PC-9 (cell line): Measurements from ENCODE around the gene MCM6. TPM values are rescaled to one million over a fixed set of nuclear protein-coding genes. Genes with fewer than 3 reads are reported as not detected.

Experiments used
- BruUV-seq: library from RNA; stranded (reverse); fragments of 400-500 nt; replicated peaks from 2 replicates; lab custom pipeline; 2021; lab: Mats Ljungman, UMichigan
- CTCF ChIA-PET: fragments of 300-600 bp; sonication (Branson Sonifier 250); formaldehyde crosslinking; loops from one replicate; lab custom pipeline; 2022; ENCODE audit warnings: antibody characterized with exemption; lab: Charles Lee
- POLR2A ChIA-PET: fragments of 300-600 bp; sonication (Branson Sonifier 250); formaldehyde crosslinking; loops from one replicate; lab custom pipeline; 2022; ENCODE audit warnings: antibody characterized with exemption; ENCODE audit not compliant: unreplicated experiment; lab: Charles Lee
- DNase-seq, 2 experiments: peaks; one replicate each; pipeline versions ENCODE4 v3.0.0 to v3.0.0-alpha.2; 2015 to 2022; ENCODE audit warnings: mixed read lengths in 1 of 2
- H2AFZ ChIP-seq: fragments of 200-600 bp; sonication (generic); 2 replicates; pipeline ENCODE4 v1.8.1; 2017; ENCODE audit warnings: antibody characterized with exemption
- H3F3A ChIP-seq: fragments of 200-600 bp; sonication (generic); 2 replicates; pipeline ENCODE4 v1.8.1; 2017; ENCODE audit warnings: antibody characterized with exemption, mild to moderate bottlenecking, low read depth; ENCODE audit not compliant: insufficient read depth
- H3K27ac ChIP-seq: fragments of 200-600 bp; sonication (generic); 2 replicates; pipeline ENCODE4 v1.6.1; 2016; ENCODE audit warnings: mixed run types
- H3K27me3 ChIP-seq: fragments of 200-600 bp; sonication (generic); 2 replicates; pipeline ENCODE4 v1.6.1; 2016; ENCODE audit warnings: low read depth, mixed run types; ENCODE audit not compliant: insufficient read depth
- H3K36me3 ChIP-seq: fragments of 200-600 bp; sonication (generic); 2 replicates; pipeline ENCODE4 v1.6.1; 2016; ENCODE audit warnings: low read depth, mixed run types
- H3K4me1 ChIP-seq: fragments of 200-600 bp; sonication (generic); replicated peaks from 2 replicates; pipeline ENCODE4 v1.6.1; 2016; ENCODE audit warnings: mixed run types; ENCODE audit not compliant: insufficient read depth
- H3K4me2 ChIP-seq: fragments of 200-600 bp; sonication (generic); 2 replicates; pipeline ENCODE4 v1.6.1; 2017; ENCODE audit warnings: mixed run types
- H3K4me3 ChIP-seq: fragments of 200-600 bp; sonication (generic); 2 replicates; pipeline ENCODE4 v1.6.1; 2016; ENCODE audit warnings: mixed run types
- H3K79me2 ChIP-seq: fragments of 200-600 bp; sonication (generic); 2 replicates; pipeline ENCODE4 v1.6.1; 2017; ENCODE audit warnings: low read depth, mixed run types
- H3K9me2 ChIP-seq: fragments of 200-600 bp; sonication (generic); 2 replicates; pipeline ENCODE4 v1.8.1; 2017; ENCODE audit warnings: mild to moderate bottlenecking; ENCODE audit not compliant: insufficient read depth
- H3K9me3 ChIP-seq: fragments of 200-600 bp; sonication (generic); 2 replicates; pipeline ENCODE4 v1.8.1; 2016; ENCODE audit warnings: low read depth; ENCODE audit not compliant: insufficient read depth
- H4K20me1 ChIP-seq: fragments of 200-600 bp; sonication (generic); 2 replicates; pipeline ENCODE4 v1.8.1; 2017; ENCODE audit not compliant: insufficient read depth
- EZH2 ChIP-seq: fragments of 200-600 bp; sonication (generic); IDR thresholded peaks from 2 replicates; pipeline ENCODE4 v1.8.0; 2017; ENCODE audit warnings: antibody characterized with exemption, low read depth
- intact Hi-C: fragments of 100-400 bp; cut with micrococcal nuclease; formaldehyde crosslinking; loops from one replicate; pipeline ENCODE4 v1.10.0; 2022; ENCODE audit not compliant: unreplicated experiment
- total RNA-seq: library from RNA; stranded (reverse); gene quantifications from 2 replicates; pipeline ENCODE4 v1.2.3, GENCODE V29; 2021
- TF ChIP-seq, protein P1 (sequence below): fragments of 200-600 bp; sonication (generic); conservative IDR thresholded peaks from 2 replicates; pipeline ENCODE4 v1.6.1; 2017; ENCODE audit warnings: mixed run types, antibody characterized with exemption, mild to moderate bottlenecking, moderate library complexity

MCM6 gene
- total RNA-seq, 1 experiment from 2014 or later: 33.1 TPM

DNA sequence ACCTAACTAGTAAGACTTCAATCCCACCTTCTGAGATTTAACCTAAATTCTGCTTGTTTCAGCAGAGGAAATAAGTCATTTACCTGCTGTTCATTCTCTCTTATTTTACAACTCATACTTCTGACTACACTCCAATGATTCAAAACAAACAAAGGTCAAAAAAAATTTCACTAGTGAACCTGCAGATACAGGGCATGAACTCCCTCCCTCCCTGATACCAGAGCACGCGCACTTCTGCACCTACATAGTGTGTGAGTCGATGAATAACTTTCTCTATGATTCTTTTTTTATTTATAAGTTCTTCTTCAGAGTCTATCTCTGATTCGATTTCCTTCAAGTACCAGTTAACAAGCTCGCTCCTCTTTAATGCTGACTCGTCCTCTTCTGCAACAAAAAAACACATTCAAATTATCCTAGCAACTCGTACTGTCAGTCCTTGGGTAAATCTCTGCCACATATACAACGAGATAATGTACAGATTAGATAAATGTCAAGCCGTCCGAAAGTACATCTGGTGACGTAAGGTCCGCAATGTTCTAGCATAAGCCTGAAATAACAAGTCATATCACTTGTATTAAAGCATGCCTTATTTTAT lies 31.8 kb downstream of the MCM6 start:
- Histone ChIP-seq H3K4me3 (no peak overlapping the region), H3K36me3 (peaks cover 9% of the 10 kb centered on the region; the same call in 1 of the 2 replicates), H3K4me1 (no peaks in the 10 kb centered on the region), H3K4me2 (no peak overlapping the region), H2AFZ (no peak overlapping the region), H3F3A (peaks cover 3% of the 10 kb centered on the region), H3K79me2 (no peaks in the 10 kb centered on the region), H4K20me1 (no peaks in the 10 kb centered on the region; the same call in 1 of the 2 replicates), H3K9me2 (no peaks in the 10 kb centered on the region), H3K27ac (no peak overlapping the region), H3K9me3 (no peaks in the 10 kb centered on the region), H3K27me3 (no peaks in the 10 kb centered on the region)
- ChIA-PET POLR2A (no interaction called here), CTCF (no interaction called here)
- intact Hi-C loops: no loop called here
- no peak for DNase-seq
- no TSS peak for BruUV-seq
- TF ChIP-seq EZH2: no peak
- TF ChIP-seq, protein P1, sequence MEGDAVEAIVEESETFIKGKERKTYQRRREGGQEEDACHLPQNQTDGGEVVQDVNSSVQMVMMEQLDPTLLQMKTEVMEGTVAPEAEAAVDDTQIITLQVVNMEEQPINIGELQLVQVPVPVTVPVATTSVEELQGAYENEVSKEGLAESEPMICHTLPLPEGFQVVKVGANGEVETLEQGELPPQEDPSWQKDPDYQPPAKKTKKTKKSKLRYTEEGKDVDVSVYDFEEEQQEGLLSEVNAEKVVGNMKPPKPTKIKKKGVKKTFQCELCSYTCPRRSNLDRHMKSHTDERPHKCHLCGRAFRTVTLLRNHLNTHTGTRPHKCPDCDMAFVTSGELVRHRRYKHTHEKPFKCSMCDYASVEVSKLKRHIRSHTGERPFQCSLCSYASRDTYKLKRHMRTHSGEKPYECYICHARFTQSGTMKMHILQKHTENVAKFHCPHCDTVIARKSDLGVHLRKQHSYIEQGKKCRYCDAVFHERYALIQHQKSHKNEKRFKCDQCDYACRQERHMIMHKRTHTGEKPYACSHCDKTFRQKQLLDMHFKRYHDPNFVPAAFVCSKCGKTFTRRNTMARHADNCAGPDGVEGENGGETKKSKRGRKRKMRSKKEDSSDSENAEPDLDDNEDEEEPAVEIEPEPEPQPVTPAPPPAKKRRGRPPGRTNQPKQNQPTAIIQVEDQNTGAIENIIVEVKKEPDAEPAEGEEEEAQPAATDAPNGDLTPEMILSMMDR: no peak

DNA sequence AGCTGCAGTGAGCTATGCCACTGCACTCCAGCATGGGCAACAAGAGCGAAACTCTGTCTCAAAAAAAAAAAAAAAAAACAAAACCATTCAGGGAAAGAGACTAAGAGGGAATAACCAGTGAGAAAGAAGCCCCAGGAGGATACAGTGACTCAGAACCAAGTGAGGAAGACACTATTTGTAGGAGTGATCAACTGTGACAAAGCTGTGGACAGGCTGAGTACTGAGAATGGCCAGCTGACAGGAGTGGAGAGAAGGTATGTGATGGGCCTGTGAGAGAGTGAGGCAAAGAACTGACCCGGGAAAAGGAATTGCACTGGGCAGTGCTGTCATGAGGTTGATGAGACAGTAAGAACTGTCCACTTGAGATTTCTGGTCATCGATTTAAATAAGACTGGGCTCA lies 32.6 kb downstream of the MCM6 start:
- no peak overlapping the region for H3K4me2 ChIP-seq
- H3K4me1 ChIP-seq: no peaks in the 10 kb centered on the region
- no peak for DNase-seq
- intact Hi-C loops: no loop called here
- H3F3A ChIP-seq: peaks cover 3% of the 10 kb centered on the region
- TF ChIP-seq, protein P1: no peak
- TF ChIP-seq EZH2: no peak
- no peaks in the 10 kb centered on the region for H3K9me2 ChIP-seq
- H3K27me3 ChIP-seq: no peaks in the 10 kb centered on the region
- H3K36me3 ChIP-seq: peaks cover 9% of the 10 kb centered on the region; the same call in 1 of the 2 replicates
- no TSS peak for BruUV-seq
- no peaks in the 10 kb centered on the region for H3K9me3 ChIP-seq
- H3K27ac ChIP-seq: no peak overlapping the region
- no peak overlapping the region for H2AFZ ChIP-seq
- CTCF ChIA-PET: no interaction called here
- POLR2A ChIA-PET: no interaction called here
- no peaks in the 10 kb centered on the region; the same call in 1 of the 2 replicates for H4K20me1 ChIP-seq
- no peaks in the 10 kb centered on the region for H3K79me2 ChIP-seq
- no peak overlapping the region for H3K4me3 ChIP-seq

DNA sequence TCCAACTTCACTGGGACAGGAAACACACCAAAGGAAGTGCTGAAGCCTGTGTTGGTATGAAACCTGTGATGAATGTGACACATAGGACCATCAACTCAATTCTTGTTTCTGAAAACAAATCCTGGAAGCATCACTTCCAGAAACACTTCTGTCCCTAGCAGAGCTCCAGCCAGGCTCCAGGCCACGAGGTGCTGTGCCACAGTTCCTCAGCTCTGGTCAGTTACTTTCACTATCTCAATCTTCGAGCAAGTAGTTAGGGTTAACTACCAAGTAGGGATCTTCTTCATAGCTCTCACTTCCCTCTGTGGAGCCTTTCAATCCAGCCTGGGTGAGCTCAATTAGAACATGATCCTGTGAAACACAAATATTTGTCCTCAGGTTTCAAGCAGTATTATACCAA lies 35.6 kb downstream of the MCM6 start:
- H3K4me2 ChIP-seq: no peak overlapping the region
- no peak for DNase-seq
- H3K4me3 ChIP-seq: no peak overlapping the region
- no peaks in the 10 kb centered on the region for H3K27me3 ChIP-seq
- H3K9me3 ChIP-seq: no peaks in the 10 kb centered on the region
- H2AFZ ChIP-seq: no peak overlapping the region
- CTCF ChIA-PET: no interaction called here
- TSS peak; percentile 27 for BruUV-seq
- no peaks in the 10 kb centered on the region for H3K4me1 ChIP-seq
- intact Hi-C loops: no loop called here
- H3K79me2 ChIP-seq: no peaks in the 10 kb centered on the region
- no peaks in the 10 kb centered on the region; the same call in 1 of the 2 replicates for H3F3A ChIP-seq
- TF ChIP-seq EZH2: no peak
- H3K9me2 ChIP-seq: no peaks in the 10 kb centered on the region
- H4K20me1 ChIP-seq: no peaks in the 10 kb centered on the region; the same call in 1 of the 2 replicates
- peaks cover 9% of the 10 kb centered on the region; the same call in 1 of the 2 replicates for H3K36me3 ChIP-seq
- H3K27ac ChIP-seq: no peak overlapping the region
- POLR2A ChIA-PET: no interaction called here

DNA sequence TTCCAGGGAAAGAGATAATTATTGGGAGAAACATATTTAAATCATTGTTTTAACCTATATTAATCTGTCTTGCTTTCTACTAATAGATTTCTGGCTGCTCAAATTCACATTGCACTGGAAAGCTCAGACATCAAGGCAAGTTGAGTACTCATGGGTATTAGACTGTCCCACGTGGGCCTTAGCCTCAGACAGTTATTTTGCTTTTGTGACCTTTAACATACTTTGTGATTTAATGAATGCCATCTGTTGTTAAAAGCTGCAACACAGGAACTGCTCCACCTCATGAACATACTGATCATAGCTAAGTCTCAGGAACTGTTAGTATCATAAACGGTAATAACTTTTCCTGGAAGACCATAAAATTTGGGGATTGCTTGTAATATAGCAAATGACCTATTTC lies 36.5 kb downstream of the MCM6 start:
- CTCF ChIA-PET: no interaction called here
- BruUV-seq: no TSS peak
- no peak overlapping the region for H3K4me3 ChIP-seq
- no peaks in the 10 kb centered on the region for H3K4me1 ChIP-seq
- no peak overlapping the region for H2AFZ ChIP-seq
- TF ChIP-seq, protein P1: no peak
- TF ChIP-seq EZH2: no peak
- no peaks in the 10 kb centered on the region for H3K9me2 ChIP-seq
- H3K27ac ChIP-seq: no peak overlapping the region
- H3K79me2 ChIP-seq: no peaks in the 10 kb centered on the region
- H3K27me3 ChIP-seq: no peaks in the 10 kb centered on the region
- no peak for DNase-seq
- H3K36me3 ChIP-seq: peaks cover 9% of the 10 kb centered on the region; the same call in 1 of the 2 replicates
- intact Hi-C loops: no loop called here
- no peak overlapping the region for H3K4me2 ChIP-seq
- H3K9me3 ChIP-seq: no peaks in the 10 kb centered on the region
- POLR2A ChIA-PET: no interaction called here
- H3F3A ChIP-seq: no peaks in the 10 kb centered on the region
- H4K20me1 ChIP-seq: no peaks in the 10 kb centered on the region; the same call in 1 of the 2 replicates
